ENCODE measurements around the gene MRPL38. TPM values are rescaled to one million over a fixed set of nuclear protein-coding genes. Genes with fewer than 3 reads are reported as not detected.

The MRPL38 gene
- total and polyA plus RNA-seq, 8 donors = 40.6 to 95.8 (median 53.8) TPM

GRCh38 chr17:75898065-75898464, 6.6 kb downstream of the MRPL38 start:
- no peak for TF ChIP-seq CTCF (IDR thresholded peaks at IDR 0.05)
- intact Hi-C loops (cut with DNase I) = no loop called here

GRCh38 chr17:75897160-75898019, 7.3 kb downstream of the MRPL38 start:
- H3K27me3 ChIP-seq = no peaks in the 10 kb centered on the region
- WGBS, 2 donors = 60 to 73% methylated on average over 30 to 37 of the region's 37 CpGs
- H3K4me3 ChIP-seq = peak overlapping the region in 3 of 4 donors; percentile 58 to 84 (median 77)
- FAIRE-seq (no peak), ATAC-seq (no peak), DNase-seq (peak in 2 of 6 donors; percentile 66 to 69)
- intact Hi-C loops (cut with DNase I) = no loop called here
- TF ChIP-seq CTCF (IDR thresholded peaks at IDR 0.05) = no peak
- no peaks in the 10 kb centered on the region for H3K9me3 ChIP-seq
- H3K4me1 ChIP-seq = peaks cover 7 to 10% (median 8%) of the 10 kb centered on the region in 3 donors
- peaks cover 3 to 32% (median 15%) of the 10 kb centered on the region in 3 donors for H3K36me3 ChIP-seq
- H3K27ac ChIP-seq = peak overlapping the region; percentile 81 to 95 (median 88)

More at GRCh38 chr17:75898065-75898464, 6.6 kb downstream of the MRPL38 start:
- DNase-seq (peak in 1 of 6 donors; percentile 62), FAIRE-seq (no peak), ATAC-seq (no peak)
- no peak overlapping the region for H3K27ac ChIP-seq
- H3K9me3 ChIP-seq = no peaks in the 10 kb centered on the region
- peaks cover 7 to 10% (median 8%) of the 10 kb centered on the region in 3 donors for H3K4me1 ChIP-seq
- WGBS, 2 donors = 85 to 93% methylated on average over 8 of the region's 8 CpGs
- no peak overlapping the region for H3K4me3 ChIP-seq
- peaks cover 3 to 32% (median 15%) of the 10 kb centered on the region in 3 donors for H3K36me3 ChIP-seq
- H3K27me3 ChIP-seq = no peaks in the 10 kb centered on the region

GRCh38 chr17:75896415-75897159, 8.1 kb downstream of the MRPL38 start, which contains the start of gene TRIM65:
TRIM65 (minus strand) TSS chr17:75896951; CDS start chr17:75896937, 14 bp downstream.
- Histone ChIP-seq H3K4me3 (peak within 1 kb of the TSS; percentile 58 to 86 (median 80)), H3K4me1 (peaks cover 7 to 10% (median 8%) of the 10 kb centered on the region in 3 donors), H3K27me3 (no peaks in the 10 kb centered on the region), H3K36me3 (peaks cover under 1 to 29% (median 11%) of the 10 kb centered on the region in 3 donors), H3K27ac (peak within 1 kb of the TSS; percentile 81 to 95 (median 88)), H3K9me3 (no peaks in the 10 kb centered on the region)
- FAIRE-seq (no peak), ATAC-seq (peak; percentile 83 to 89 (median 86)), DNase-seq (peak; percentile 76 to 93 (median 86))
- TF ChIP-seq CTCF (IDR thresholded peaks at IDR 0.05) = no peak
- intact Hi-C loops (cut with DNase I) = no loop called here
- 1% methylated on average over 59 to 102 of the region's 102 CpGs for WGBS, 2 donors

- FAIRE-seq (no peak), ATAC-seq (peak in 1 of 4 donors; percentile 1), DNase-seq (peak in 2 of 6 donors; percentile 36 to 76)
- Histone ChIP-seq H3K4me1 (peaks cover 7 to 10% (median 8%) of the 10 kb centered on the region in 3 donors), H3K27ac (peak overlapping the region; percentile 81 to 95 (median 88)), H3K27me3 (no peaks in the 10 kb centered on the region), H3K4me3 (peak overlapping the region; percentile 58 to 86 (median 80)), H3K36me3 (peaks cover 0 to 18% (median 6%) of the 10 kb centered on the region in 3 donors), H3K9me3 (no peaks in the 10 kb centered on the region)
- intact Hi-C loops (cut with DNase I) = no loop called here
- TF ChIP-seq CTCF (IDR thresholded peaks at IDR 0.05) = no peak
- 45% methylated on average over 28 of the region's 28 CpGs for WGBS, 2 donors
Measured at GRCh38 chr17:75895370-75896155, 9.1 kb downstream of the MRPL38 start.
